GM12878 (cell line): ENCODE results near the gene FKBP2. TPM values are rescaled to one million over a fixed set of nuclear protein-coding genes. Genes with fewer than 3 reads are reported as not detected.

Experiments used
- FOXM1 ChIP-seq: IDR thresholded peaks from 2 replicates; pipeline ENCODE4 v1.6.1; 2012; ENCODE audit warnings: low read depth, mild to moderate bottlenecking, inconsistent platforms, low read length, moderate library complexity
- HCFC1 ChIP-seq: fragments of 150-350 bp; IDR thresholded peaks from 2 replicates; pipeline ENCODE4 v1.6.1; 2014; ENCODE audit warnings: low read length
- IKZF1 ChIP-seq: fragments of 450-650 bp; conservative IDR thresholded peaks from 2 replicates; pipeline ENCODE4 v1.6.1; 2017; ENCODE audit warnings: antibody characterized with exemption, mild to moderate bottlenecking
- IKZF2 ChIP-seq, 2 experiments: fragments of 450-650 bp; IDR thresholded peaks; 2 replicates each; pipeline ENCODE4 v1.6.1; 2017; ENCODE audit warnings: mild to moderate bottlenecking in 2 of 2, moderate library complexity in 2 of 2
- NFIC ChIP-seq: IDR thresholded peaks from 2 replicates; pipeline ENCODE4 v1.6.1; 2012; ENCODE audit warnings: low read depth, mild to moderate bottlenecking, inconsistent platforms, low read length, moderate library complexity
- NFYA ChIP-seq: IDR thresholded peaks from 2 replicates; pipeline ENCODE4 v1.6.1; 2011; ENCODE audit warnings: low read depth, mild to moderate bottlenecking, low read length, improper control_type of control experiment, borderline replicate concordance
- PAX5 ChIP-seq: IDR thresholded peaks from 2 replicates; pipeline ENCODE4 v1.6.1; 2011; ENCODE audit warnings: low read depth, low read length, borderline replicate concordance
- PAX8 ChIP-seq: fragments of 450-650 bp; IDR thresholded peaks from 2 replicates; pipeline ENCODE4 v1.6.1; 2017; ENCODE audit warnings: mild to moderate bottlenecking, moderate library complexity
- RCOR1 ChIP-seq: conservative IDR thresholded peaks from 2 replicates; pipeline ENCODE4 v1.6.1; 2012; ENCODE audit warnings: low read depth, low read length, improper control_type of control experiment
- SIN3A ChIP-seq: IDR thresholded peaks from 2 replicates; pipeline ENCODE4 v1.6.1; 2012; ENCODE audit warnings: low read depth, low read length, improper control_type of control experiment
- SREBF1 ChIP-seq: IDR thresholded peaks from 2 replicates; pipeline ENCODE4 v1.6.1; 2012; ENCODE audit warnings: mild to moderate bottlenecking, low read length
- SUZ12 ChIP-seq: fragments of 200-600 bp; sonication (generic); IDR thresholded peaks from one replicate; pipeline ENCODE4 v1.6.1; 2018; ENCODE audit warnings: antibody characterized with exemption, mild to moderate bottlenecking; ENCODE audit not compliant: unreplicated experiment
- YBX1 ChIP-seq: fragments of 450-650 bp; IDR thresholded peaks from 2 replicates; pipeline ENCODE4 v1.6.1; 2016; ENCODE audit warnings: antibody characterized with exemption
- ZNF24 ChIP-seq: fragments of 450-650 bp; IDR thresholded peaks from 2 replicates; pipeline ENCODE4 v1.6.1; 2017; ENCODE audit warnings: antibody characterized with exemption, mild to moderate bottlenecking
- ZZZ3 ChIP-seq: IDR thresholded peaks from 2 replicates; pipeline ENCODE4 v1.6.1; 2011; ENCODE audit warnings: low read depth; ENCODE audit not compliant: control insufficient read depth, insufficient read length
- polyA plus RNA-seq, 11 experiments: library from polyadenylated mRNA; depleted of rRNA in 4 of 11; unstranded in 6 of 11; stranded (reverse) in 5 of 11; fragments of >200 nt; fragmentation: Nextera tagmentation in 4 of 11; fragmentation: Illumina TruSeq in 1 of 11; extraction: Ambion mirVana in 4 of 11; extraction: Trizol in 1 of 11; gene quantifications; 1 replicate in 1 of 11; 2 replicates in 10 of 11; pipeline versions ENCODE4 v1.2.1 to v1.2.3, GENCODE V29; 2011 to 2016; ENCODE audit warnings: inconsistent platforms in 2 of 11, missing spikeins in 2 of 11, low read depth in 1 of 11
- total RNA-seq, 4 experiments: library from RNA; depleted of rRNA in 3 of 4; stranded (reverse); fragments of >200 nt in 3 of 4; fragmentation: Illumina TruSeq in 1 of 4; extraction: Trizol in 1 of 4; gene quantifications; 2 replicates each; pipeline versions ENCODE4 v1.2.1 to v1.2.3, GENCODE V29; 2013 to 2021
- TF ChIP-seq, protein P1 (sequence below): fragments of 450-650 bp; IDR thresholded peaks from 2 replicates; pipeline ENCODE4 v1.6.1; 2017; ENCODE audit warnings: low read depth, mild to moderate bottlenecking, moderate library complexity
- TF ChIP-seq, protein P2 (sequence below): fragments of 450-650 bp; IDR thresholded peaks from 2 replicates; pipeline ENCODE4 v1.6.1; 2017; ENCODE audit warnings: mild to moderate bottlenecking, moderate library complexity
- TF ChIP-seq, protein P3 (sequence below): fragments of 450-650 bp; IDR thresholded peaks from 2 replicates; pipeline ENCODE4 v1.6.1; 2018; ENCODE audit warnings: borderline replicate concordance, mild to moderate bottlenecking; ENCODE audit not compliant: partially characterized antibody
- TF ChIP-seq, protein P4 (sequence below): IDR thresholded peaks from 2 replicates; pipeline ENCODE4 v1.6.1; 2012; ENCODE audit warnings: mild to moderate bottlenecking, low read depth, low read length

Gene FKBP2
- total and polyA plus RNA-seq, 10 of the 15 experiments (the other 5 are each of a cell fraction or from before 2014, with no cell fraction given), result 1.8 to 99.7 (median 39.5) TPM

DNA sequence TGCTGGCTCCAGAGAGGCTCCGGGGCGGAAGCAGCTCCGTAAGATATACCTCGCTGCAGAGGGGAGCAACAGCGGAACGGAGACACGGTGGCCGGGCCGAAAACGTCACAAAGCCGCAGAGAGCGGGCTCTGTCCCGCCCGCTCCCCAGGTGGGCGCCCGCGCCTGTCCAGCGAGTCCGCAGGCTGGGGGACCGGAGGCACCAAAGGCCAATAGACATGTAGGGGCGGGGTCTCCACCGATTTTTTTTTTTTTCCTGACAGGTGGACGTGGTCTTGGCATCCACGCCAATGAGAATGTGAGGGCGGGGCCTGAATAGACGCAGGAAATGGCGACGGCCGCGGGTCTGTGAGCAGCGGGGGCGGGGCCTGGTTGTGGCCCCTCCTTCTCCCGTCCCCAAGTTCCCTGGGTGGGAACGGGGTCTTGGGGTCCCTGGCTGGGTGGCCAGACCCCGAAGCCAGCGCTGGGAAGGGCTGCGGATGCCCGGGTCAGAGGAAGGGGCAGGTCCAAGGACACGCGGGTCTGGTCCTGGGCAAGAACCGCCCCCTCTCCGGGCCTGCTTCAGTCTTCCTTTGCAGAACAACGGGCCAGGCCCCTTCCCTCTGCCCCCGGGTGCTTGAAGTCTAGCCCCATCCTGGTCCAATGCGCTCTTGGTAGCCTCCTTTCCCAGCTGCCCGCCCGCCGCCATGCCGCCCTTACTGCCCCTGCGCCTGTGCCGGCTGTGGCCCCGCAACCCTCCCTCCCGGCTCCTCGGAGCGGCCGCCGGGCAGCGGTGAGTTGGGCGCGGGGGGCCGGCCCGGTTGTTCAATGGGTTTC lies 10.5 kb upstream of the FKBP2 start, which contains the start of gene DNAJC4 (continued):
- TF ChIP-seq SREBF1, result no peak
- peak; percentile 14; the same call in 1 of the 2 replicates for TF ChIP-seq HCFC1
- TF ChIP-seq ZNF24, result no peak
- TF ChIP-seq, protein P1, sequence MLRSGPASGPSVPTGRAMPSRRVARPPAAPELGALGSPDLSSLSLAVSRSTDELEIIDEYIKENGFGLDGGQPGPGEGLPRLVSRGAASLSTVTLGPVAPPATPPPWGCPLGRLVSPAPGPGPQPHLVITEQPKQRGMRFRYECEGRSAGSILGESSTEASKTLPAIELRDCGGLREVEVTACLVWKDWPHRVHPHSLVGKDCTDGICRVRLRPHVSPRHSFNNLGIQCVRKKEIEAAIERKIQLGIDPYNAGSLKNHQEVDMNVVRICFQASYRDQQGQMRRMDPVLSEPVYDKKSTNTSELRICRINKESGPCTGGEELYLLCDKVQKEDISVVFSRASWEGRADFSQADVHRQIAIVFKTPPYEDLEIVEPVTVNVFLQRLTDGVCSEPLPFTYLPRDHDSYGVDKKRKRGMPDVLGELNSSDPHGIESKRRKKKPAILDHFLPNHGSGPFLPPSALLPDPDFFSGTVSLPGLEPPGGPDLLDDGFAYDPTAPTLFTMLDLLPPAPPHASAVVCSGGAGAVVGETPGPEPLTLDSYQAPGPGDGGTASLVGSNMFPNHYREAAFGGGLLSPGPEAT, result no peak
- peak; percentile 64; the same call in 1 of the 2 replicates for TF ChIP-seq PAX5
- TF ChIP-seq SUZ12, result no peak
- TF ChIP-seq NFYA, result no peak
- TF ChIP-seq NFIC, result no peak
- TF ChIP-seq, protein P2, sequence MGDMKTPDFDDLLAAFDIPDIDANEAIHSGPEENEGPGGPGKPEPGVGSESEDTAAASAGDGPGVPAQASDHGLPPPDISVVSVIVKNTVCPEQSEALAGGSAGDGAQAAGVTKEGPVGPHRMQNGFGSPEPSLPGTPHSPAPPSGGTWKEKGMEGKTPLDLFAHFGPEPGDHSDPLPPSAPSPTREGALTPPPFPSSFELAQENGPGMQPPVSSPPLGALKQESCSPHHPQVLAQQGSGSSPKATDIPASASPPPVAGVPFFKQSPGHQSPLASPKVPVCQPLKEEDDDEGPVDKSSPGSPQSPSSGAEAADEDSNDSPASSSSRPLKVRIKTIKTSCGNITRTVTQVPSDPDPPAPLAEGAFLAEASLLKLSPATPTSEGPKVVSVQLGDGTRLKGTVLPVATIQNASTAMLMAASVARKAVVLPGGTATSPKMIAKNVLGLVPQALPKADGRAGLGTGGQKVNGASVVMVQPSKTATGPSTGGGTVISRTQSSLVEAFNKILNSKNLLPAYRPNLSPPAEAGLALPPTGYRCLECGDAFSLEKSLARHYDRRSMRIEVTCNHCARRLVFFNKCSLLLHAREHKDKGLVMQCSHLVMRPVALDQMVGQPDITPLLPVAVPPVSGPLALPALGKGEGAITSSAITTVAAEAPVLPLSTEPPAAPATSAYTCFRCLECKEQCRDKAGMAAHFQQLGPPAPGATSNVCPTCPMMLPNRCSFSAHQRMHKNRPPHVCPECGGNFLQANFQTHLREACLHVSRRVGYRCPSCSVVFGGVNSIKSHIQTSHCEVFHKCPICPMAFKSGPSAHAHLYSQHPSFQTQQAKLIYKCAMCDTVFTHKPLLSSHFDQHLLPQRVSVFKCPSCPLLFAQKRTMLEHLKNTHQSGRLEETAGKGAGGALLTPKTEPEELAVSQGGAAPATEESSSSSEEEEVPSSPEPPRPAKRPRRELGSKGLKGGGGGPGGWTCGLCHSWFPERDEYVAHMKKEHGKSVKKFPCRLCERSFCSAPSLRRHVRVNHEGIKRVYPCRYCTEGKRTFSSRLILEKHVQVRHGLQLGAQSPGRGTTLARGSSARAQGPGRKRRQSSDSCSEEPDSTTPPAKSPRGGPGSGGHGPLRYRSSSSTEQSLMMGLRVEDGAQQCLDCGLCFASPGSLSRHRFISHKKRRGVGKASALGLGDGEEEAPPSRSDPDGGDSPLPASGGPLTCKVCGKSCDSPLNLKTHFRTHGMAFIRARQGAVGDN, result peak; percentile 33; the same call in 1 of the 2 replicates
- no peak for TF ChIP-seq SIN3A
- no peak for TF ChIP-seq FOXM1
- TF ChIP-seq IKZF2 (IDR thresholded peaks at IDR 0.05), result no peak
- no peak for TF ChIP-seq PAX8
- no peak for TF ChIP-seq ZZZ3
- TF ChIP-seq YBX1, result no peak
- TF ChIP-seq, protein P3, sequence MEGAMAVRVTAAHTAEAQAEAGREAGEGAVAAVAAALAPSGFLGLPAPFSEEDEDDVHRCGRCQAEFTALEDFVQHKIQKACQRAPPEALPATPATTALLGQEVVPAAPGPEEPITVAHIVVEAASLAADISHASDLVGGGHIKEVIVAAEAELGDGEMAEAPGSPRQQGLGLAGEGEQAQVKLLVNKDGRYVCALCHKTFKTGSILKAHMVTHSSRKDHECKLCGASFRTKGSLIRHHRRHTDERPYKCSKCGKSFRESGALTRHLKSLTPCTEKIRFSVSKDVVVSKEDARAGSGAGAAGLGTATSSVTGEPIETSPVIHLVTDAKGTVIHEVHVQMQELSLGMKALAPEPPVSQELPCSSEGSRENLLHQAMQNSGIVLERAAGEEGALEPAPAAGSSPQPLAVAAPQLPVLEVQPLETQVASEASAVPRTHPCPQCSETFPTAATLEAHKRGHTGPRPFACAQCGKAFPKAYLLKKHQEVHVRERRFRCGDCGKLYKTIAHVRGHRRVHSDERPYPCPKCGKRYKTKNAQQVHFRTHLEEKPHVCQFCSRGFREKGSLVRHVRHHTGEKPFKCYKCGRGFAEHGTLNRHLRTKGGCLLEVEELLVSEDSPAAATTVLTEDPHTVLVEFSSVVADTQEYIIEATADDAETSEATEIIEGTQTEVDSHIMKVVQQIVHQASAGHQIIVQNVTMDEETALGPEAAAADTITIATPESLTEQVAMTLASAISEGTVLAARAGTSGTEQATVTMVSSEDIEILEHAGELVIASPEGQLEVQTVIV, result no peak
- TF ChIP-seq IKZF1, result 0 out of 2 replicates have a peak, but pooled peaks have one; percentile 47
- no peak for TF ChIP-seq RCOR1
- TF ChIP-seq, protein P4, sequence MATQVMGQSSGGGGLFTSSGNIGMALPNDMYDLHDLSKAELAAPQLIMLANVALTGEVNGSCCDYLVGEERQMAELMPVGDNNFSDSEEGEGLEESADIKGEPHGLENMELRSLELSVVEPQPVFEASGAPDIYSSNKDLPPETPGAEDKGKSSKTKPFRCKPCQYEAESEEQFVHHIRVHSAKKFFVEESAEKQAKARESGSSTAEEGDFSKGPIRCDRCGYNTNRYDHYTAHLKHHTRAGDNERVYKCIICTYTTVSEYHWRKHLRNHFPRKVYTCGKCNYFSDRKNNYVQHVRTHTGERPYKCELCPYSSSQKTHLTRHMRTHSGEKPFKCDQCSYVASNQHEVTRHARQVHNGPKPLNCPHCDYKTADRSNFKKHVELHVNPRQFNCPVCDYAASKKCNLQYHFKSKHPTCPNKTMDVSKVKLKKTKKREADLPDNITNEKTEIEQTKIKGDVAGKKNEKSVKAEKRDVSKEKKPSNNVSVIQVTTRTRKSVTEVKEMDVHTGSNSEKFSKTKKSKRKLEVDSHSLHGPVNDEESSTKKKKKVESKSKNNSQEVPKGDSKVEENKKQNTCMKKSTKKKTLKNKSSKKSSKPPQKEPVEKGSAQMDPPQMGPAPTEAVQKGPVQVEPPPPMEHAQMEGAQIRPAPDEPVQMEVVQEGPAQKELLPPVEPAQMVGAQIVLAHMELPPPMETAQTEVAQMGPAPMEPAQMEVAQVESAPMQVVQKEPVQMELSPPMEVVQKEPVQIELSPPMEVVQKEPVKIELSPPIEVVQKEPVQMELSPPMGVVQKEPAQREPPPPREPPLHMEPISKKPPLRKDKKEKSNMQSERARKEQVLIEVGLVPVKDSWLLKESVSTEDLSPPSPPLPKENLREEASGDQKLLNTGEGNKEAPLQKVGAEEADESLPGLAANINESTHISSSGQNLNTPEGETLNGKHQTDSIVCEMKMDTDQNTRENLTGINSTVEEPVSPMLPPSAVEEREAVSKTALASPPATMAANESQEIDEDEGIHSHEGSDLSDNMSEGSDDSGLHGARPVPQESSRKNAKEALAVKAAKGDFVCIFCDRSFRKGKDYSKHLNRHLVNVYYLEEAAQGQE, result no peak
